NT2/D1 (cell line): ENCODE data around the gene CEP41.

Experiments used
- DNase-seq: peaks from one replicate; pipeline ENCODE4 v3.0.0-alpha.2; 2011; ENCODE audit warnings: low read depth, low spot score
- H3K27me3 ChIP-seq: 2 replicates; pipeline ENCODE4 v1.6.0; 2011; ENCODE audit warnings: mild to moderate bottlenecking; ENCODE audit not compliant: insufficient read length, insufficient read depth
- H3K36me3 ChIP-seq: 2 replicates; pipeline ENCODE4 v1.6.1; 2011; ENCODE audit warnings: mild to moderate bottlenecking, low read length, mixed read lengths; ENCODE audit not compliant: insufficient read depth, insufficient read length
- H3K4me1 ChIP-seq: 2 replicates; pipeline ENCODE4 v1.5.1; 2011; ENCODE audit not compliant: insufficient read depth, insufficient read length
- H3K4me3 ChIP-seq: 2 replicates; pipeline ENCODE4 v1.5.1; 2011; ENCODE audit warnings: low read depth; ENCODE audit not compliant: insufficient read length
- H3K9ac ChIP-seq: 2 replicates; pipeline ENCODE4 v1.6.0; 2011; ENCODE audit warnings: low read depth; ENCODE audit not compliant: insufficient read length
- H3K9me3 ChIP-seq: 2 replicates; pipeline ENCODE4 v1.5.1; 2011; ENCODE audit warnings: mild to moderate bottlenecking, low read length; ENCODE audit not compliant: insufficient read depth
- SUZ12 ChIP-seq: IDR thresholded peaks from 2 replicates; pipeline ENCODE4 v1.6.1; 2011; ENCODE audit not compliant: insufficient read length, insufficient read depth; ENCODE audit errors: extremely low read depth
- YY1 ChIP-seq: IDR thresholded peaks from 2 replicates; pipeline ENCODE4 v1.6.1; 2011; ENCODE audit not compliant: insufficient read length, insufficient read depth
- ZNF274 ChIP-seq: IDR thresholded peaks from 2 replicates; pipeline ENCODE4 v1.6.1; 2011; ENCODE audit warnings: mild to moderate bottlenecking, low read depth, low read length

Gene CEP41

DNA sequence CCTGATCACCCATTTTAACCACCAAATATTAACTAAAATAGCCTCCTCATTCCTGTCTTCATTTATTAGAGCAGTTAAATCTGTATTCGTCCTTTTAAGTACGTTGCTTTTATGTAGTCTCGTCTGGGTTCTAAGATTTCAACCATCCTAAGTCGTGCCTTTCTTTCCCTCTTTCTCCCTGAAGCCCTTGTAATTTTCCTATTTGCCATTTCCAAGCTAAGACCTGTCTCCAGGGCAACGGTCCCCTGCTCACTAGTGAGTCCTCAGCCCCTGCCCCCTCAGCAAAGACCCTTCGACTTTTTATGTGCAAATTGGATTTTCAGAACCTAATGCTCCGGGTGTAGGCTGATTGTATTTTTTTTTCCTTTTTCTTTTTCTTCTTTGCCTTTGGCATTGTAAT lies 35.0 kb upstream of the CEP41 start:
- Histone ChIP-seq H3K4me1 (no peaks in the 10 kb centered on the region), H3K36me3 (no peaks in the 10 kb centered on the region), H3K27me3 (no peaks in the 10 kb centered on the region), H3K9me3 (peaks cover 9% of the 10 kb centered on the region), H3K9ac (no peak overlapping the region), H3K4me3 (no peak overlapping the region)
- no peak for TF ChIP-seq ZNF274
- DNase-seq: no peak

- H3K9ac ChIP-seq: no peak overlapping the region
- H3K36me3 ChIP-seq: no peaks in the 10 kb centered on the region
- no peak for DNase-seq
Measured at GRCh38 chr7:130473876-130474275, 33.1 kb upstream of the CEP41 start.

GRCh38 chr7:130473289-130473688 lies 32.5 kb upstream of the CEP41 start:
- H3K27me3 ChIP-seq: no peaks in the 10 kb centered on the region
- H3K4me1 ChIP-seq: no peaks in the 10 kb centered on the region
- no peaks in the 10 kb centered on the region for H3K36me3 ChIP-seq
- DNase-seq: no peak
- no peak overlapping the region for H3K4me3 ChIP-seq
- H3K9me3 ChIP-seq: peaks cover 6% of the 10 kb centered on the region
- TF ChIP-seq SUZ12: no peak
- TF ChIP-seq ZNF274: no peak
- TF ChIP-seq YY1: no peak
- no peak overlapping the region for H3K9ac ChIP-seq

More at GRCh38 chr7:130473876-130474275, 33.1 kb upstream of the CEP41 start:
- no peaks in the 10 kb centered on the region for H3K27me3 ChIP-seq
- peaks cover 9% of the 10 kb centered on the region for H3K9me3 ChIP-seq
- no peak overlapping the region for H3K4me3 ChIP-seq
- no peak for TF ChIP-seq ZNF274
- no peak for TF ChIP-seq SUZ12
- no peak for TF ChIP-seq YY1
- no peaks in the 10 kb centered on the region for H3K4me1 ChIP-seq

GRCh38 chr7:130471974-130472373 lies 31.2 kb upstream of the CEP41 start:
- no peak for TF ChIP-seq ZNF274
- no peak for TF ChIP-seq YY1
- TF ChIP-seq SUZ12: no peak

DNA sequence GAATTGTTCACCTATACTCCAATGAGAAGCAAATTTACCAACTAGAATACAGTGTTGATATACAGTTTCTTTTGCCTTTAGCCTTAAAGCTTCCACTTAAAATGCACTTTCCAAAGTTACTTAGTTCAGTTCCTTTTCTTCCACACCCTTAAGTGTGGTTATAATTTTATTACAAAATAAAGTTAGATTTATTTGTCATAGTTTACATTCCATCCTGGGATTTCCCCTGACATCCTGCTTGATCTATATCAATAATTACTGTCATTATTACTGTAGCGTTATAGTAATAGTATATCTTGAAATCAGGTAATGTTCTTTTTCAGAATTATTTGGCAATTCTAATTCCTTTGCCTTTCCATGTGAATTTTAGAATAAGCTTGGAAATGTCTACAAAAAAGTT lies 27.8 kb upstream of the CEP41 start:
- no peaks in the 10 kb centered on the region for H3K27me3 ChIP-seq
- H3K4me1 ChIP-seq: no peaks in the 10 kb centered on the region
- no peak for TF ChIP-seq YY1
- no peak for TF ChIP-seq SUZ12
- no peak for TF ChIP-seq ZNF274
- H3K9me3 ChIP-seq: no peaks in the 10 kb centered on the region
- H3K9ac ChIP-seq: no peak overlapping the region
- H3K36me3 ChIP-seq: no peaks in the 10 kb centered on the region
- no peak for DNase-seq
- H3K4me3 ChIP-seq: no peak overlapping the region

More at GRCh38 chr7:130471974-130472373, 31.2 kb upstream of the CEP41 start:
- H3K27me3 ChIP-seq: no peaks in the 10 kb centered on the region
- H3K36me3 ChIP-seq: no peaks in the 10 kb centered on the region
- no peak for DNase-seq
- no peaks in the 10 kb centered on the region for H3K9me3 ChIP-seq
- H3K9ac ChIP-seq: no peak overlapping the region
- H3K4me1 ChIP-seq: no peaks in the 10 kb centered on the region
- H3K4me3 ChIP-seq: no peak overlapping the region

- Histone ChIP-seq H3K36me3 (no peaks in the 10 kb centered on the region), H3K27me3 (no peaks in the 10 kb centered on the region), H3K9me3 (peaks cover 12% of the 10 kb centered on the region), H3K4me3 (no peak overlapping the region), H3K4me1 (no peaks in the 10 kb centered on the region), H3K9ac (no peak overlapping the region)
- DNase-seq: no peak
- TF ChIP-seq YY1: no peak
- no peak for TF ChIP-seq ZNF274
- no peak for TF ChIP-seq SUZ12
Measured at GRCh38 chr7:130463553-130464434, 23.0 kb upstream of the CEP41 start.

GRCh38 chr7:130461272-130461671 lies 20.5 kb upstream of the CEP41 start:
- Histone ChIP-seq H3K36me3 (no peaks in the 10 kb centered on the region), H3K27me3 (no peaks in the 10 kb centered on the region), H3K4me1 (no peaks in the 10 kb centered on the region), H3K9me3 (peaks cover 14% of the 10 kb centered on the region), H3K9ac (no peak overlapping the region), H3K4me3 (no peak overlapping the region)
- no peak for TF ChIP-seq ZNF274
- no peak for TF ChIP-seq SUZ12
- no peak for TF ChIP-seq YY1
- DNase-seq: no peak

- no peak for DNase-seq
- TF ChIP-seq YY1: no peak
- no peak for TF ChIP-seq SUZ12
- no peak for TF ChIP-seq ZNF274
- peaks cover 14% of the 10 kb centered on the region for H3K9me3 ChIP-seq
Measured at GRCh38 chr7:130458257-130458656, 17.4 kb upstream of the CEP41 start.

More at GRCh38 chr7:130458257-130458656, 17.4 kb upstream of the CEP41 start:
- Histone ChIP-seq H3K27me3 (no peaks in the 10 kb centered on the region), H3K9ac (no peak overlapping the region), H3K4me1 (no peaks in the 10 kb centered on the region), H3K36me3 (no peaks in the 10 kb centered on the region), H3K4me3 (no peak overlapping the region)
